ENCODE measurements around the gene HTR2C. TPM values are rescaled to one million over a fixed set of nuclear protein-coding genes. Genes with fewer than 3 reads are reported as not detected.
"Not testable (repeated sequence)": the region's sequence is repeated elsewhere in the genome, so short reads cannot be mapped to it uniquely, and the experiment has no call there.

Gene HTR2C
- total RNA-seq, result 11.0 TPM

GRCh38 chrX:114583646-114584374, at the start of gene HTR2C:
TSS of gene HTR2C (plus strand) at chrX:114584086. CDS start at chrX:114726937, 142,851 bp downstream.
- DNase-seq (ENCODE audit: low spot score in 2 of 2) (no peak), FAIRE-seq (no peak)

- FAIRE-seq, result no peak
- DNase-seq (ENCODE audit: low spot score in 2 of 2), result no peak
These were observed 3.5 kb upstream of the HTR2C start for GRCh38 chrX:114580336-114580735.

GRCh38 chrX:114581528-114582263, 2.2 kb upstream of the HTR2C start:
- DNase-seq (ENCODE audit: low spot score in 2 of 2), result no peak
- FAIRE-seq, result no peak

- no peak for FAIRE-seq
- DNase-seq (ENCODE audit: low spot score in 2 of 2), result no peak
These were observed 1.6 kb upstream of the HTR2C start for GRCh38 chrX:114582264-114582632.

GRCh38 chrX:114582698-114583395, 1.0 kb upstream of the HTR2C start:
- DNase-seq (ENCODE audit: low spot score in 2 of 2) (no peak), FAIRE-seq (no peak)

GRCh38 chrX:114584375-114584943, 573 bp downstream of the HTR2C start:
- FAIRE-seq, result no peak
- peak in 1 of 2 donors; percentile 14 for DNase-seq (ENCODE audit: low spot score in 2 of 2)

- DNase-seq (ENCODE audit: low spot score in 2 of 2) (no peak), FAIRE-seq (no peak)
These were observed 1.3 kb downstream of the HTR2C start for GRCh38 chrX:114584983-114585842.

- FAIRE-seq, result no peak
- no peak for DNase-seq (ENCODE audit: low spot score in 2 of 2)
These were observed 7.2 kb downstream of the HTR2C start for GRCh38 chrX:114591121-114591520.

- FAIRE-seq, result no peak
- DNase-seq (ENCODE audit: low spot score in 2 of 2), result no peak
These were observed 15.4 kb downstream of the HTR2C start for GRCh38 chrX:114599305-114599704.

GRCh38 chrX:114599911-114600310, 16.0 kb downstream of the HTR2C start:
- FAIRE-seq, result no peak
- no peak for DNase-seq (ENCODE audit: low spot score in 2 of 2)

GRCh38 chrX:114606619-114607018, 22.7 kb downstream of the HTR2C start:
- FAIRE-seq, result not testable (repeated sequence)

GRCh38 chrX:114611018-114611619, 27.2 kb downstream of the HTR2C start:
- FAIRE-seq (no peak), DNase-seq (ENCODE audit: low spot score in 2 of 2) (peak in 1 of 2 donors; percentile 2)

More at GRCh38 chrX:114606619-114607018, 22.7 kb downstream of the HTR2C start:
- not testable (repeated sequence) for DNase-seq (ENCODE audit: low spot score in 2 of 2)

GRCh38 chrX:114615765-114616164, 31.9 kb downstream of the HTR2C start:
- no peak for FAIRE-seq
- no peak for DNase-seq (ENCODE audit: low spot score in 2 of 2)

- DNase-seq (ENCODE audit: low spot score in 2 of 2), result no peak
- no peak for FAIRE-seq
These were observed 36.0 kb downstream of the HTR2C start for GRCh38 chrX:114619874-114620273.

- FAIRE-seq (no peak), DNase-seq (ENCODE audit: low spot score in 2 of 2) (no peak)
These were observed 42.4 kb downstream of the HTR2C start for GRCh38 chrX:114626323-114626722.

- FAIRE-seq (no peak), DNase-seq (ENCODE audit: low spot score in 2 of 2) (no peak)
These were observed 52.1 kb downstream of the HTR2C start for GRCh38 chrX:114635986-114636385.

GRCh38 chrX:114650351-114650750, 66.5 kb downstream of the HTR2C start:
- FAIRE-seq (no peak), DNase-seq (ENCODE audit: low spot score in 2 of 2) (no peak)

- FAIRE-seq (no peak), DNase-seq (ENCODE audit: low spot score in 2 of 2) (no peak)
These were observed 91.5 kb downstream of the HTR2C start for GRCh38 chrX:114675365-114675764.

GRCh38 chrX:114700533-114700932, 116.6 kb downstream of the HTR2C start:
- DNase-seq (ENCODE audit: low spot score in 2 of 2); FAIRE-seq: not testable (repeated sequence)
